Stimulated activated CD4-positive, alpha-beta T cell treated with anti-CD3 and anti-CD28 coated beads, Interleukin-15, amount 100 ng/mL, for 48 hours (primary cell): ENCODE data around the gene PIGM.
"Not testable (repeated sequence)": the region's sequence is repeated elsewhere in the genome, so short reads cannot be mapped to it uniquely, and the experiment has no call there.

Source experiments
- DNase-seq, 2 donors: peaks; one replicate each; pipeline ENCODE4 v3.0.0-alpha.2; 2020; ENCODE audit warnings: low read depth in 2 of 2

The PIGM gene

GRCh38 chr1:160061369-160062229 lies 29.8 kb upstream of the PIGM start:
- DNase-seq, result no peak

GRCh38 chr1:160058087-160058486 lies 26.3 kb upstream of the PIGM start:
- no peak for DNase-seq

GRCh38 chr1:160056648-160057169 lies 24.9 kb upstream of the PIGM start:
- DNase-seq, result no peak

GRCh38 chr1:160053548-160054365 lies 22.0 kb upstream of the PIGM start:
- DNase-seq, result no peak

DNA sequence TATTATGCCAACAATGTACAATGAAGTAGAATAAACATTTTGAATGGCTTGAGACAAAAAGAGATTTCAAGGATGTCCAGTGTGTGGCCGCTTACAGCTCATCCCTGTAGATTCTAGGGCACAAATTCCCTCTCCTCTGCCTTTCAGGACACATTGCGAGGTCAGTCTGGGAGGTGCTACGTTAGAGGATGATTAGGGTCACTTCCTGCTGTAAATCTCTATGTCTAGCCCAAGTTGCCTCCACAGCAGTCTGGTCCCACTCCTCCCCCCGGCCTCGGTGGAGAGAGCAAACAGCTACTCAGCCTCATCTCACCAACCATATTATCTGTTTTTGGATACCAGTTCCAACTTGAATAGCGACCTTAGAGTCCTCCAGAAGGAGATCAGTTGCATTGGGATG lies 21.1 kb upstream of the PIGM start:
- DNase-seq, result no peak

- DNase-seq, result no peak
Measured at GRCh38 chr1:160050619-160051018, 18.8 kb upstream of the PIGM start.

DNA sequence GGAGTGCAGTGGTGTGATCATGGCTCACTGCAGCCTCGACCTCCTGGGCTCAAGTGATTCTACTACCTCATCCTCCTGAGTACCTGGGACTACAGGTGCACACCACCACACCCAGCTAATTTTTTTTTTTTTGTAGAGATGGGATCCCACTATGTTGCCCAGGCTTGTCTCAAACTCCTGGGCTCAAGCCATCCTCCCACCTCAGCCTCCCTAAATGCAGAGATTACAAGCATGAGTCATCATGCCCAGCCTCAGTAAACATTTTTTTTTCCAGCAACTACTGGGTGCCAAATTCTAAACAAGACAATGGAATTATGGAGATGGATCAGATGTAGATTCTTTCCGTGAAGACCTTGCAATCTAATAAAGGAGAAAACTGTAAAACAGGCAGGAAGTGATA lies 18.4 kb upstream of the PIGM start:
- not testable (repeated sequence) for DNase-seq

- no peak for DNase-seq
Measured at GRCh38 chr1:160049101-160049500, 17.3 kb upstream of the PIGM start.

GRCh38 chr1:160048335-160048734 lies 16.5 kb upstream of the PIGM start:
- no peak for DNase-seq

DNA sequence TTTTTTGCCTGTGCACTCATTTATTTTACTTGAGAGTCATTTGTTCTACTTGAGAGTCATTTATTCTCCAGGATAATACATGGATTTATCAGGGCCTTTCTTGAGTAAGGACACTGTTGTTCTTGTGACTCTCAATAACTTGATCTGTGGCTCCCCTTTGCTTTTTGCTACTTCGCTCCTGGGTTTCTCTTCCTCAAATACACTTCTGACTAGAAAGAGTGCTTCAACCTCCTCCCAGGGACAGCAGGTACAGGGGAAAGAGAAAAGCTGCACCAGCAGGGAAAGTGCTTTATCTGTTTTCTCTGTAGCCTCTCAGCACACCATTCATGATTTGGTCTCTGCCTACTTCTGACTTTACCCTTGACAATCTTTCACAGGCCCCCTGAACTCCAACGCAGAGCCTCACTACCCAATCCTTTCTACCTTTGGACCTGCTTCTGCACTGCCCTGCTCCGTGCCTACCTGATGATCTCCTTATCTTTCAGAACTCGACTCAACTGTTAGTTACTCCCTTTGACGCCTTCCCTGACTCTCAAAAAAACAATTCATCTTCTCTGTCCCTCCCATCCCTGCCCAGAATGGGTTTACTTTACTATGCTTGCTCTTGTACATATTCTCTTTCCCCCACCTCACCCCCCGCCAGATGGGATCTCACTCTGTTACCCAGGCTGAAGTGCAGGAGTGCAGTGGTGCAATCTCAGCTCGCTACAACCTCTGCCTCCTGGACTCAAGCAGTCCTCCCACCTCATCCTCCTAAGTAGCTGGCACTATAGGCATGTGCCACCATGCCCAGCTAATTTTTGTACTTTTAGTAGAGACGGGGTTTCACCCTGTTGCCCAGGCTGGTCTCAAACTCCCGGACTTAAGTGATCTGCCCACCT lies 15.6 kb upstream of the PIGM start:
- no peak for DNase-seq

DNA sequence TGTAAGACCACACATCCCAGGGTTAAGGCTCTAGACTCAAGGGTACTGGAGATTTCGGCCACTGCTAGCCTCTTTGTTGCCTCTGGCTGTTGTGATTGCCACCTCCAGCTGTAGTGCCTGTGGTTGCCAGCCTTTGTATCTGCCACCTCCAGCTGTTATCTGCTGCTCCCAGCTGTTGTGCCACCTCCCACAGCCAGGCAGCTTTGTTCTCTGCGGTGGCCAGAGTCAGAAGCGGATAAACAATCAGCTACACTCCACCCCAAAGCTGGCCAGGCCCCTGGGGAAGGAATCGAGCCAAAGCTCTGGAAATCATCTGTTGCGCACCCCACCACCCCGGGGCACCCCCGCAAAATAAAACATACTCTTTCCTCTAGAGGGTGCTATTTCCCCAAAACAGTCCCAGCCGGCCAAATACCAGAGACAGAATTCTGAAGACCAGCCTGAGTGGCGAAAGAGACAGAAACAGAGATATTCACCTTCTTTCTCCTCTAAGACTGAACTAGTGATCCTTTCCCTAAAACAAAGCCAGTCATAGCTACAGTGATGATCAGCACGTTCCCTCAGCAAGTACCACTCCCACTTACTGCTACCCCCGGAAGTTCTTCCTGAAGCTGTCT lies 14.8 kb upstream of the PIGM start:
- peak in 1 of 2 donors; percentile 25 for DNase-seq

- DNase-seq, result no peak
Measured at GRCh38 chr1:160045653-160046052, 13.9 kb upstream of the PIGM start.

- no peak for DNase-seq
Measured at GRCh38 chr1:160043543-160043942, 11.8 kb upstream of the PIGM start.

- no peak for DNase-seq
Measured at GRCh38 chr1:160040476-160040875, 8.7 kb upstream of the PIGM start.

GRCh38 chr1:160032165-160032820 lies 503 bp upstream of the PIGM start:
- DNase-seq, result peak in 1 of 2 donors; percentile 1

DNA sequence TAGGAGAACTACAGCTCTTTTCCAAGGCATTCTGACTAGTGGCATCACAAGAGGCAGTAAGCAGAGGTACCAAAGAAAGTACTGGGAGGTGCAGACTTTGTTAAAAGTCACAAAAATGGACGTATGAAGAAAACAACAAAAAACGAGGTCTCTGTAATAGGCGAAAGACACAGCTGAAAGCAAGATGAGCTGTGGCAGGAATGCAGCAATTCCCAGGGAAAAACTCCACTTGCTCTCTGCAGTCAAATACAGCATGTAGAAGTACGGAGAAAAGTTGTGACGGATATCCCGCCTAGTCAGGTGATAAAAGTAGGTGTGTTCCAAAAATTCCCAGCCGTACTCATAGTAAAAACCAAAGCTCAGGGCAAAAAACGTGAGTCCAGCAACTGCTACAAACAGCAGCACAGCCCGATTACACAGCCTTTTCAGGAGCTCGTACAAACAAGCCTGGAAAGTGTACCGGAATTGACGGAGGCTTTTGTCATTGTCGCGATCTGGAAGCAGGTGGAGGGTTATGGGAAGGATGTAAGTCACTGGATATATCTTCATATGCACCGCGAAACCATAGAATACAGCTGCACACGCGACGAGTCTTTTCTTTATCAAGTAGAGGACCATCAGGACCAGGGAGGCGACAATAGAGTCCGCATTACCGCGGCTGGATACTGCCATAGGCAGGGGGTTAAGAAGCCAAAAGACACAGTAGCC lies 979 bp downstream of the PIGM start:
- peak in 1 of 2 donors; percentile 3 for DNase-seq

DNA sequence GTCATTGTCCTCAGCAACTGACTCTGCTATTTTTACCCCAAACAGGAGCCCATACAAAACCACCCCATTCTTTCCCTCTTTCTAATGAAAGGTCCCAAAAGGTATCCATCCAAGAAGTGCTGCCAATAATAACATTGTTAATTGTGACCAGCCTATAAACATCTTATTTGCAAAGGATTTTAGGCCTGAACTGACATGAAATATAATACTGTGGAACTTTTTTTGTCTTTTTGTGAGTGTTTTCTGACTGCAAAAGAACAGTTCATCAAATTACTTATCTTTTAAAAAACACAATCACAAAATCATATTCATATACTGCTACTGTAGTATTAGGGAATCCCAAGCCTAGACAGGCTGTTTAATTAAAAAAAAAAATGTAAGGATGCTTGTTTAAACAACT lies 3.4 kb downstream of the PIGM start:
- DNase-seq, result no peak

DNA sequence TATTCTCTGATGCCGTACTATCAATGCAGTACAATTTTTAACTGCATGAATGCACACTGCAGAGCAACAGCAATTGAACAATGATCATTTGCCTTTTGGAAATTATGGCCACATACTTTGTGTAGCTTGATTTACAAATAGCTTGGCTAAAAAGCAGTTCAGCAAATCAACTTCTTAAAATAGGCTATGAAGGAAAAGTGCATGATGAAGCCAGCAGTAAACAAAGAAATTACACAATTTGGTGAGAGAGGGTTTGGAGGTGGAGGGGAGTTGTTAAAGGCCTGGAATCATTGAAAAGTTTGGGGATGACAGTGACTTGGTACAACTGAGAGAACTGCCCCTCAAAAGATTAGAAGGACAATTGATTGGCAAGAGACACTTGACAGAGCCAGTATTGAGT lies 6.5 kb downstream of the PIGM start:
- no peak for DNase-seq

- DNase-seq, result no peak
Measured at GRCh38 chr1:160024195-160024905, 7.4 kb downstream of the PIGM start.
